Neutrophil (primary cell): ENCODE data around the gene TRIM38.

Source experiments
- H3K27ac ChIP-seq: fragments of 200-600 bp; sonication (generic); 2 replicates; pipeline ENCODE4 v1.5.1; 2016; ENCODE audit warnings: mild to moderate bottlenecking, moderate library complexity
- H3K27me3 ChIP-seq: fragments of 200-600 bp; sonication (generic); 2 replicates; pipeline ENCODE4 v1.6.0; 2016; ENCODE audit warnings: mild to moderate bottlenecking
- H3K36me3 ChIP-seq: fragments of 200-600 bp; sonication (generic); 2 replicates; pipeline ENCODE4 v1.5.1; 2017
- H3K4me1 ChIP-seq, 2 experiments: fragments of 200-600 bp in 1 of 2; sonication (generic) in 1 of 2; 1 replicate in 1 of 2; 2 replicates in 1 of 2; pipeline versions ENCODE4 v1.5.1 to v1.6.1; 2013 to 2016; ENCODE audit warnings: low read depth in 1 of 2, low read length in 1 of 2, mild to moderate bottlenecking in 1 of 2, moderate library complexity in 1 of 2; ENCODE audit not compliant: control insufficient read depth in 1 of 2, insufficient read depth in 1 of 2
- H3K4me3 ChIP-seq, 2 experiments: fragments of 200-600 bp in 1 of 2; sonication (generic) in 1 of 2; 1 replicate in 1 of 2; 2 replicates in 1 of 2; pipeline ENCODE4 v1.5.1; 2013 to 2016; ENCODE audit warnings: low read depth in 1 of 2, low read length in 1 of 2, mild to moderate bottlenecking in 1 of 2, moderate library complexity in 1 of 2
- H3K9me3 ChIP-seq: fragments of 200-600 bp; sonication (generic); 2 replicates; pipeline ENCODE4 v1.5.1; 2016
- TF ChIP-seq, protein P1 (sequence below): fragments of 200-600 bp; sonication (generic); IDR thresholded peaks from 2 replicates; pipeline ENCODE4 v1.5.1; 2016; ENCODE audit warnings: antibody characterized with exemption

TRIM38 gene

DNA sequence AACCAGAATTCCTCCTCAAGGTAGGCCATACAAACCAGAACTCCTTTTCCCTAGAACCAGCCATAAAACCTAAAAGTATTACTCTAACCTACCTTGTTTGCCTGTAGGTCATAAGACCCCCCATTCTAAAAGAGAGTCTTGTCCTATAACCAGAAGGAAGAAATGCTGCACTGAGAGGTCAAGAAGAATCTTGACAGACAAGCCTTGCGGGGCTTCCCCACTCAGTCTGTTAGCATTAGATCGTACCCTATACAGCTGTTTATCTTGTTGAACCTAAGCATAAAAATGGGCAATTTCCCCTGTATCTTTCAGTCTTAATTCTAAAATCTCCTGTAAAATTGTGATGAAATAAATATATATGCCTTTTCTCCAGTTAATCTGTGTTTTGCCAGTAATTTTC lies 72.3 kb downstream of the TRIM38 start:
- H3K27ac ChIP-seq = no peak overlapping the region
- no peaks in the 10 kb centered on the region for H3K36me3 ChIP-seq
- H3K4me1 ChIP-seq = peaks cover 23 to 26% of the 10 kb centered on the region in 2 experiments
- peaks cover 7% of the 10 kb centered on the region for H3K9me3 ChIP-seq
- TF ChIP-seq, protein P1, sequence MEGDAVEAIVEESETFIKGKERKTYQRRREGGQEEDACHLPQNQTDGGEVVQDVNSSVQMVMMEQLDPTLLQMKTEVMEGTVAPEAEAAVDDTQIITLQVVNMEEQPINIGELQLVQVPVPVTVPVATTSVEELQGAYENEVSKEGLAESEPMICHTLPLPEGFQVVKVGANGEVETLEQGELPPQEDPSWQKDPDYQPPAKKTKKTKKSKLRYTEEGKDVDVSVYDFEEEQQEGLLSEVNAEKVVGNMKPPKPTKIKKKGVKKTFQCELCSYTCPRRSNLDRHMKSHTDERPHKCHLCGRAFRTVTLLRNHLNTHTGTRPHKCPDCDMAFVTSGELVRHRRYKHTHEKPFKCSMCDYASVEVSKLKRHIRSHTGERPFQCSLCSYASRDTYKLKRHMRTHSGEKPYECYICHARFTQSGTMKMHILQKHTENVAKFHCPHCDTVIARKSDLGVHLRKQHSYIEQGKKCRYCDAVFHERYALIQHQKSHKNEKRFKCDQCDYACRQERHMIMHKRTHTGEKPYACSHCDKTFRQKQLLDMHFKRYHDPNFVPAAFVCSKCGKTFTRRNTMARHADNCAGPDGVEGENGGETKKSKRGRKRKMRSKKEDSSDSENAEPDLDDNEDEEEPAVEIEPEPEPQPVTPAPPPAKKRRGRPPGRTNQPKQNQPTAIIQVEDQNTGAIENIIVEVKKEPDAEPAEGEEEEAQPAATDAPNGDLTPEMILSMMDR = no peak
- H3K27me3 ChIP-seq = no peaks in the 10 kb centered on the region
- H3K4me3 ChIP-seq = no peak overlapping the region
